Pulmonary artery endothelial cell (primary cell): Measurements from ENCODE around the gene WTAP. TPM values are rescaled to one million over a fixed set of nuclear protein-coding genes. Genes with fewer than 3 reads are reported as not detected.
"Not testable (repeated sequence)": the region's sequence is repeated elsewhere in the genome, so short reads cannot be mapped to it uniquely, and the experiment has no call there.

Experiments used
- DNase-seq: peaks from one replicate; pipeline ENCODE4 v3.0.0-alpha.2; 2011; ENCODE audit warnings: low read depth, low spot score
- total RNA-seq: library from RNA; depleted of rRNA; stranded (reverse); fragments of >200 nt; gene quantifications from 2 replicates; pipeline ENCODE4 v1.2.3, GENCODE V29; 2014

Gene WTAP
- total RNA-seq, 1 donor from 2014 or later, result 99.9 TPM

GRCh38 chr6:159761129-159761872, 34.0 kb downstream of the WTAP start:
- DNase-seq, result no peak

- DNase-seq, result peak; percentile 78
Measured at GRCh38 chr6:159761873-159762680, 34.8 kb downstream of the WTAP start, which contains the start of gene ACAT2. ACAT2 (plus strand) TSS chr6:159762045; CDS start chr6:159762088, 43 bp downstream.

- no peak for DNase-seq
Measured at GRCh38 chr6:159762681-159763293, 35.5 kb downstream of the WTAP start.

GRCh38 chr6:159766906-159767305, 39.6 kb downstream of the WTAP start:
- DNase-seq, result no peak

- no peak for DNase-seq
Measured at GRCh38 chr6:159769470-159769869, 42.2 kb downstream of the WTAP start.

- DNase-seq, result no peak
Measured at GRCh38 chr6:159772196-159772595, 44.9 kb downstream of the WTAP start.

GRCh38 chr6:159777240-159777904, 50.1 kb downstream of the WTAP start:
- no peak for DNase-seq

GRCh38 chr6:159778131-159778530, 50.8 kb downstream of the WTAP start:
- DNase-seq, result no peak

- DNase-seq, result no peak
Measured at GRCh38 chr6:159778542-159779103, 51.3 kb downstream of the WTAP start.

GRCh38 chr6:159788276-159788675, 61.0 kb downstream of the WTAP start:
- DNase-seq, result no peak

- no peak for DNase-seq
Measured at GRCh38 chr6:159788753-159789376, 61.6 kb downstream of the WTAP start.

GRCh38 chr6:159789377-159790148, 62.3 kb downstream of the WTAP start, which contains the start of gene TCP1:
TCP1 (minus strand) TSS chr6:159789602; CDS start chr6:159789468, 134 bp downstream.
- peak; percentile 99 for DNase-seq

- peak; percentile 96 for DNase-seq
Measured at GRCh38 chr6:159790149-159790955, 63.0 kb downstream of the WTAP start, which contains the start of gene MRPL18. MRPL18 (plus strand) TSS chr6:159790467; CDS start chr6:159790588, 121 bp downstream.

GRCh38 chr6:159790956-159791598, 63.8 kb downstream of the WTAP start:
- DNase-seq, result no peak

GRCh38 chr6:159794976-159795375, 67.7 kb downstream of the WTAP start:
- not testable (repeated sequence) for DNase-seq

GRCh38 chr6:159797554-159797953, 70.2 kb downstream of the WTAP start:
- no peak for DNase-seq

GRCh38 chr6:159800141-159800865, 73.0 kb downstream of the WTAP start, which contains the start of gene PNLDC1:
PNLDC1 (plus strand) TSS chr6:159800276; CDS start chr6:159800308, 32 bp downstream.
- DNase-seq, result no peak

- no peak for DNase-seq
Measured at GRCh38 chr6:159801935-159802334, 74.6 kb downstream of the WTAP start.
